Measurements from ENCODE around the gene MVB12B.

MVB12B gene

GRCh38 chr9:126367139-126367538, 40.5 kb downstream of the MVB12B start:
- no peaks in the 10 kb centered on the region for H3K27me3 ChIP-seq (ENCODE audit: insufficient read depth, low read depth, severe bottlenecking)
- TF ChIP-seq CTCF (IDR thresholded peaks at IDR 0.05; ENCODE audit: low read depth, low read length), result no peak
- H3K4me3 ChIP-seq (ENCODE audit: low read depth, low read length), result no peak overlapping the region
- no peak overlapping the region for H3K27ac ChIP-seq
- peaks cover under 1% of the 10 kb centered on the region for H3K9me3 ChIP-seq (ENCODE audit: severe bottlenecking)
- H3K36me3 ChIP-seq, result peaks cover 18% of the 10 kb centered on the region
- no peak for DNase-seq

GRCh38 chr9:126367616-126368015, 41.0 kb downstream of the MVB12B start:
- H3K27ac ChIP-seq, result no peak overlapping the region
- no peak overlapping the region for H3K4me3 ChIP-seq (ENCODE audit: low read depth, low read length)
- no peak for TF ChIP-seq CTCF (IDR thresholded peaks at IDR 0.05; ENCODE audit: low read depth, low read length)
- H3K27me3 ChIP-seq (ENCODE audit: insufficient read depth, low read depth, severe bottlenecking), result no peaks in the 10 kb centered on the region
- peaks cover 18% of the 10 kb centered on the region for H3K36me3 ChIP-seq
- DNase-seq, result no peak
- H3K9me3 ChIP-seq (ENCODE audit: severe bottlenecking), result no peaks in the 10 kb centered on the region

GRCh38 chr9:126368020-126368419, 41.4 kb downstream of the MVB12B start:
- Histone ChIP-seq H3K9me3 (ENCODE audit: severe bottlenecking) (no peaks in the 10 kb centered on the region), H3K27ac (no peak overlapping the region), H3K27me3 (ENCODE audit: insufficient read depth, low read depth, severe bottlenecking) (no peaks in the 10 kb centered on the region), H3K4me3 (ENCODE audit: low read depth, low read length) (no peak overlapping the region), H3K36me3 (peaks cover 18% of the 10 kb centered on the region)
- no peak for TF ChIP-seq CTCF (IDR thresholded peaks at IDR 0.05; ENCODE audit: low read depth, low read length)
- no peak for DNase-seq

- Histone ChIP-seq H3K27me3 (ENCODE audit: insufficient read depth, low read depth, severe bottlenecking) (no peaks in the 10 kb centered on the region), H3K4me3 (ENCODE audit: low read depth, low read length) (no peak overlapping the region), H3K27ac (no peak overlapping the region), H3K9me3 (ENCODE audit: severe bottlenecking) (no peaks in the 10 kb centered on the region), H3K36me3 (peaks cover 13% of the 10 kb centered on the region)
- DNase-seq, result no peak
- TF ChIP-seq CTCF (IDR thresholded peaks at IDR 0.05; ENCODE audit: low read depth, low read length), result no peak
These were observed 44.6 kb downstream of the MVB12B start for GRCh38 chr9:126371007-126371870.

GRCh38 chr9:126372716-126373115, 46.1 kb downstream of the MVB12B start:
- no peaks in the 10 kb centered on the region for H3K9me3 ChIP-seq (ENCODE audit: severe bottlenecking)
- no peaks in the 10 kb centered on the region for H3K27me3 ChIP-seq (ENCODE audit: insufficient read depth, low read depth, severe bottlenecking)
- H3K4me3 ChIP-seq (ENCODE audit: low read depth, low read length), result no peak overlapping the region
- no peak for TF ChIP-seq CTCF (IDR thresholded peaks at IDR 0.05; ENCODE audit: low read depth, low read length)
- DNase-seq, result no peak
- no peak overlapping the region for H3K27ac ChIP-seq
- H3K36me3 ChIP-seq, result peaks cover 13% of the 10 kb centered on the region
